HFFc6 (cell line): ENCODE measurements around the gene RBL2. TPM values are rescaled to one million over a fixed set of nuclear protein-coding genes. Genes with fewer than 3 reads are reported as not detected.
A peak's percentile ranks its signal among the peaks of the same experiment; 100 is the strongest.

Experiments used
- DNase-seq: peaks from one replicate; pipeline ENCODE4 v3.0.0-alpha.2; 2018
- H3K27ac Mint-ChIP-seq: 2 replicates; pipeline ENCODE4 v1.8.0; 2020; ENCODE audit warnings: mild to moderate bottlenecking, mixed read lengths
- H3K27me3 Mint-ChIP-seq: 2 replicates; pipeline ENCODE4 v1.8.0; 2021; ENCODE audit warnings: mild to moderate bottlenecking, moderate library complexity, mixed read lengths; ENCODE audit not compliant: insufficient read depth
- H3K36me3 Mint-ChIP-seq: 2 replicates; pipeline ENCODE4 v1.8.0; 2021; ENCODE audit warnings: low read depth, mixed read lengths
- H3K4me1 Mint-ChIP-seq: 2 replicates; pipeline ENCODE4 v1.8.0; 2020; ENCODE audit warnings: low read depth, mixed read lengths
- H3K4me3 Mint-ChIP-seq: 2 replicates; pipeline ENCODE4 v1.8.0; 2020; ENCODE audit warnings: mild to moderate bottlenecking, moderate library complexity, mixed read lengths
- H3K9me3 Mint-ChIP-seq: 2 replicates; pipeline ENCODE4 v1.8.0; 2020; ENCODE audit warnings: mild to moderate bottlenecking, mixed read lengths
- CTCF ChIP-seq: fragments of 200-600 bp; sonication (generic); IDR thresholded peaks from 2 replicates; pipeline ENCODE4 v1.5.0; 2021; ENCODE audit warnings: antibody characterized with exemption, mild to moderate bottlenecking
- total RNA-seq, 6 experiments: library from RNA; stranded (reverse); fragmentation: NEBNext Ultra II Directional; extraction: Animal tissue kit (Norgen Biotek cat#: 25700); gene quantifications; 2 replicates in 1 of 6; 3 replicates in 5 of 6; pipeline ENCODE4 v1.2.3, GENCODE V29; 2021

RBL2 gene
- total RNA-seq, 6 experiments from 2014 or later = 21.4 to 24.4 (median 22.9) TPM

GRCh38 chr16:53518550-53519416, 84.5 kb downstream of the RBL2 start:
- Mint-ChIP-seq H3K9me3 (peaks cover 7% of the 10 kb centered on the region), H3K27ac (peak overlapping the region; percentile 35; the same call in 1 of the 2 replicates), H3K4me3 (peak overlapping the region; percentile 14; the same call in 1 of the 2 replicates), H3K36me3 (peaks cover 7% of the 10 kb centered on the region; the same call in 1 of the 2 replicates), H3K27me3 (peaks cover 5% of the 10 kb centered on the region), H3K4me1 (peaks cover 22% of the 10 kb centered on the region)
- no peak for DNase-seq
- no peak for TF ChIP-seq CTCF

GRCh38 chr16:53519417-53520091, 85.3 kb downstream of the RBL2 start:
- no peak overlapping the region; the same call in 1 of the 2 replicates for H3K27ac Mint-ChIP-seq
- H3K36me3 Mint-ChIP-seq = no peaks in the 10 kb centered on the region; the same call in 1 of the 2 replicates
- DNase-seq = no peak
- peaks cover 5% of the 10 kb centered on the region for H3K27me3 Mint-ChIP-seq
- peaks cover 22% of the 10 kb centered on the region for H3K4me1 Mint-ChIP-seq
- peaks cover under 1% of the 10 kb centered on the region; the same call in 1 of the 2 replicates for H3K9me3 Mint-ChIP-seq
- no peak for TF ChIP-seq CTCF
- H3K4me3 Mint-ChIP-seq = peak overlapping the region; percentile 3; the same call in 1 of the 2 replicates

- Mint-ChIP-seq H3K36me3 (no peaks in the 10 kb centered on the region), H3K4me3 (no peak overlapping the region), H3K27me3 (peaks cover 12% of the 10 kb centered on the region), H3K4me1 (peaks cover 19% of the 10 kb centered on the region), H3K27ac (no peak overlapping the region), H3K9me3 (no peaks in the 10 kb centered on the region)
- no peak for DNase-seq
- no peak for TF ChIP-seq CTCF
Measured at GRCh38 chr16:53523126-53523804, 89.0 kb downstream of the RBL2 start.

GRCh38 chr16:53523971-53524548, 89.8 kb downstream of the RBL2 start:
- Mint-ChIP-seq H3K27me3 (peaks cover 8% of the 10 kb centered on the region), H3K27ac (no peak overlapping the region), H3K36me3 (no peaks in the 10 kb centered on the region), H3K4me3 (no peak overlapping the region), H3K9me3 (no peaks in the 10 kb centered on the region), H3K4me1 (peaks cover 11% of the 10 kb centered on the region)
- TF ChIP-seq CTCF = no peak
- DNase-seq = no peak

GRCh38 chr16:53528797-53529196, 94.5 kb downstream of the RBL2 start:
- TF ChIP-seq CTCF = no peak
- H3K4me3 Mint-ChIP-seq = no peak overlapping the region
- no peaks in the 10 kb centered on the region for H3K4me1 Mint-ChIP-seq
- peaks cover 18% of the 10 kb centered on the region for H3K27me3 Mint-ChIP-seq
- no peak overlapping the region for H3K27ac Mint-ChIP-seq
- H3K36me3 Mint-ChIP-seq = no peaks in the 10 kb centered on the region
- H3K9me3 Mint-ChIP-seq = no peaks in the 10 kb centered on the region; the same call in 1 of the 2 replicates
- no peak for DNase-seq
